ENCODE data around the gene CFB. TPM values are rescaled to one million over a fixed set of nuclear protein-coding genes. Genes with fewer than 3 reads are reported as not detected.

The CFB gene
- total and polyA plus RNA-seq, 2 of the 13 experiments (the other 11 are each of a cell fraction or from before 2014, with no cell fraction given), result 171 to 513 TPM

GRCh38 chr6:31901415-31901952, 44.4 kb upstream of the CFB start (continued):
- 0 out of 2 replicates have a peak, but pooled peaks have one; percentile 2 for TF ChIP-seq RFXAP (CRISPR knock-in tag; IDR thresholded peaks at IDR 0.05; ENCODE audit: borderline replicate concordance)
- no peak for TF ChIP-seq DNMT1 (CRISPR knock-in tag; IDR thresholded peaks at IDR 0.05)
- no peak for TF ChIP-seq ZNF720 (CRISPR knock-in tag; IDR thresholded peaks at IDR 0.05)
- TF ChIP-seq RFX1 (IDR thresholded peaks at IDR 0.05), result no peak
- TF ChIP-seq ZNF30 (CRISPR knock-in tag; IDR thresholded peaks at IDR 0.05), result no peak
- TF ChIP-seq ZNF17 (CRISPR knock-in tag; IDR thresholded peaks at IDR 0.05), result no peak
- no peak for TF ChIP-seq ZFP36L2 (CRISPR knock-in tag; IDR thresholded peaks at IDR 0.05)
- no peak for TF ChIP-seq ZFAT (CRISPR knock-in tag; conservative IDR thresholded peaks at IDR 0.05)
- 0 out of 2 replicates have a peak, but pooled peaks have one; percentile 13 for TF ChIP-seq AKAP8 (CRISPR knock-in tag; IDR thresholded peaks at IDR 0.05)
- no peak for TF ChIP-seq ZBTB46 (CRISPR knock-in tag; IDR thresholded peaks at IDR 0.05; ENCODE audit: borderline replicate concordance)
- TF ChIP-seq MTA3 (CRISPR knock-in tag; IDR thresholded peaks at IDR 0.05), result no peak
- no peak for TF ChIP-seq NCOA5 (CRISPR knock-in tag; IDR thresholded peaks at IDR 0.05)
- no peak for TF ChIP-seq TFDP1 (CRISPR knock-in tag; IDR thresholded peaks at IDR 0.05; ENCODE audit: borderline replicate concordance)
- TF ChIP-seq ZNF556 (CRISPR knock-in tag; IDR thresholded peaks at IDR 0.05; ENCODE audit: borderline replicate concordance), result no peak
- 0 out of 2 replicates have a peak, but pooled peaks have one; percentile 36 for TF ChIP-seq MED13 (CRISPR knock-in tag; IDR thresholded peaks at IDR 0.05)
- TF ChIP-seq ZNF335 (CRISPR knock-in tag; IDR thresholded peaks at IDR 0.05), result no peak
- TF ChIP-seq LRRFIP1 (CRISPR knock-in tag; conservative IDR thresholded peaks at IDR 0.05), result no peak
- no peak for TF ChIP-seq NFIB (CRISPR knock-in tag; IDR thresholded peaks at IDR 0.05; ENCODE audit: borderline replicate concordance)
- TF ChIP-seq ZNF687 (CRISPR knock-in tag; IDR thresholded peaks at IDR 0.05), result peak; percentile 44
- no peak for TF ChIP-seq ZNF83 (CRISPR knock-in tag; IDR thresholded peaks at IDR 0.05; ENCODE audit: borderline replicate concordance)
- no peak for TF ChIP-seq HNRNPK (IDR thresholded peaks at IDR 0.05; ENCODE audit: low read depth, low read length, poor library complexity, severe bottlenecking)
- no peak for TF ChIP-seq MXD4 (CRISPR knock-in tag; IDR thresholded peaks at IDR 0.05)
